NCI-H128 (cell line): ENCODE measurements around the gene LY86.

Experiments used
- DNase-seq: peaks from one replicate; lab custom pipeline; 2025; ENCODE audit not compliant: unreplicated experiment; lab: John Stamatoyannopoulos, UW

Gene LY86

DNA sequence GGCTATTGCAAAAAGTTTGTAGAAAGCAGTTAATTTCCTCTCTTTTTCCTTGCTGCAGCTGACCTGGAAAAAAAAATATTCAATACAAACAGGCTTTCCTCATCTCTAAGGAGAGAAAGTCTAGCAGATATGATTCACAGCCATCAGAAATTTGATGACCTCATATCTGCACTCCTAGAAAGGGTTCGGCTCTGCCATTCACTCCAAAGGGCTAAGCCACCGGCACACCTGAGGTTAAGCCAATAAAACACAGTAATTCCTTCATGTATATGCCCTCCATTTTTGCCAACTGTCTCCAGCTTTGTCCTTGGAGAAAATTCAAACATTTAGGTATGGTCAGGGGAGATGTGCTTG, 18.7 kb upstream of the LY86 start:
- DNase-seq, result no peak

DNA sequence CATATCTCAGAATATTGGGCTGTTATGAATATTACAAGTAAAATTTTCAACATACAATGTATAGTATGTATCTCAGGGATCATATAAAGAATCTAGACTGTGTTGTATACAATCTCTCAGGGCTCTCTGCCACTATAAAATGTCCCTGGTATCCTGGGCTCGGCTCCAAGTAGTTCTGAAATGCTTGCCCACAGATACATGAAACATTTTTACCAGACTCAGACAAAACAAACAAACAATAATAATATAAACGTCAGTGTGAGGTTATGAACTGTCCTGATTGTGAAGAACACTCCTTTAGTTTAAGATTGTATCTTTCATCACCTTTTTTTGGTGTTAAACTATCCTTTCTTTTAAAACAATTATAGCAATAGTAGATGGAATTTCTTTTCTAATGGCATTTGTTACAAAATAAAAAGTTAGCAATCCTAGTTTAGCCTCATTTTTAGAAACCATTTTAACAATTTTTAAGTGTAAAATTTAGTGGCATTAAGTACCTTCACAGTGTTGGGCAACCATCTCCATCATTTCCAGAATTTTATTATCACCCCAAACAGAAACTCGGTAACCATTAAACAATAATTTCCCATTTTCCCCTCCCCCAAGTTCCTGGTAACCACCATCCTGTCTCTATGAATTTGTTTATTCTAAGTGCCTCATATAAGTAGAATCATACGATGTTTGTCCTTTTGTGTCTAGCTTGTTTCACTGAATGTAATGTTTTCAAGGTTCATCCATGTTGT, 17.4 kb upstream of the LY86 start:
- DNase-seq, result no peak

DNA sequence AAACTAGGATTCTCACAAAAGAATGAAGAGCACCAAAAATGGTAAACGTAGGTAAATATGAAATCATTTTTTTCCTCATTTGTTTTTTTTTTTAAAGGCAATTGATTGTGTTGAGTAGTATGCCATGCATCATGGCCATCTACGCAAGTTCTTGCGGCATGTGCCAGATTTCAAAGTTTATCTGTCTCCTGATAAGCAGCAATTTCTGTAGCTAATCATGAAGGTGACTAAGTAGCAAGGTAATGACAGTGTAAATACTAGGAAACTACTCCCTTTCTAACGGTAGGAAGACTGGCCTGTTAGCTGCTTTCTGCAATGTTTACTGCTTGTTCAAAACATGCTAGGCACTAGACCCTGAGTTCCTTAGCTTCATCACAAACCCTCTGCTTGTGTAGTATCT, 13.4 kb upstream of the LY86 start:
- DNase-seq, result no peak

DNA sequence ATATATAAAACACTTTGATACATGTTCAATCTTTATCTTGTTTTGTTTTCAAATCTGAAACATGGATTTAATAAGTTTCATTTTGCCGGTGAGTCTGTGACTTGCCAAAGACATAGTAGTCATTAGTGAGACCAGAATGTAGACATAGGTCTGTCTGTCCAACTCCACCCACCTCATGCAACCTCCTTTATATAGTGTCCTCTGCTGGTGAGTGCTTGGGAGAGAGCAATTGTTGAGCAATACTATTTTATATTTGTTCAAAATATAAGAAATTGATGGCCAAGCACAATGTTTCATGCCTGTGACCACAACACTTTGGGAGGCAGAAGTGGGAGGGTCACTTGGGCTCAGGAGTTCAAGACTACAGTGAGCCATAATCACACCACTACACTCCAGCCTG, 10.8 kb upstream of the LY86 start:
- no peak for DNase-seq

DNA sequence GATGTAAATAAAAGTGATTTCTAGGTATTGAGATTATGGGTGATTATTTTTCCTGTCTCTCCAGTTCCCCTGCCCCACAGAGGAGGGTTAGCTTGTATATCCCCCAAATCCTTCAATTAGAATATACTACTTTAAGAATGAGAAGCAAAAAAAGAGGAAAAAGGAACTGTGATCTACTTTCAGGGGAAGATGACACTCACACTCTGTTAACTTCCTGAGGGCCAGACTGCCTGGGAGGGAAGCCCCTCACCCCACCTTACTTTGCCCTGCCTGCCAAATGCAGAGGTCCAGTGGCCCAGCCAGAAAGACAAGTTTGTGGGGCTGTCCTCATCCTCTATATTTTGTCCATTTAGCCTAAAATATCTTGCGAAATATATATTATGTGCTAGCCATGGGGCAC, 9.2 kb upstream of the LY86 start:
- DNase-seq, result no peak

DNA sequence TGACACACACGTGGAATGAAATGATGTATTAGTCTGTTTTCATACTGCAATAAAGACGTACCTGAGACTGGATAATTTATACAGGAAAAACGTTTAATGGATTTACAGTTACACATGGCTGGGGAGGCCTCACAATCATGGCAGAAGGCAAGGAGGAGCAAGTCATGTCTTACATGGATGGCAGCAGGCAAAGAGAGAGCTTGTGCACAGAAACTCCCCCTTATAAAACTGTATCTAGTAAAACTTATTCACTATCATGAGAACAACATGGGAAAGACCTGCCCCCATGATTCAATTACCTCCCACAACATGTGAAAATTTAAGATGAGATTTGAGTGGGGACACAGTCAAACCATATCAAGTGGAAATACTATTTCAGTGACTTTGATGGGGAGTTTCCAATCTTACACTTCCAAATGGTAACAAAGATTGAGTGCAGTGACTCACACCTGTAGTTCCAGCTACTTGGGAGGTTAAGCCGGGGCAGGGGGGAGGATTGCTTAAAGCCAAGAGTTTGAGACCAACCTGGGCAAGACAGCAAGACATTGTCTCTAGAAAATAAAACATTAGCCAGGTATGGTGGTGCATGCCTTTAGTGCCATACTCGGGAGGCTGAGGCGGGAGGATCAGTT, 8.2 kb upstream of the LY86 start:
- DNase-seq, result no peak

DNA sequence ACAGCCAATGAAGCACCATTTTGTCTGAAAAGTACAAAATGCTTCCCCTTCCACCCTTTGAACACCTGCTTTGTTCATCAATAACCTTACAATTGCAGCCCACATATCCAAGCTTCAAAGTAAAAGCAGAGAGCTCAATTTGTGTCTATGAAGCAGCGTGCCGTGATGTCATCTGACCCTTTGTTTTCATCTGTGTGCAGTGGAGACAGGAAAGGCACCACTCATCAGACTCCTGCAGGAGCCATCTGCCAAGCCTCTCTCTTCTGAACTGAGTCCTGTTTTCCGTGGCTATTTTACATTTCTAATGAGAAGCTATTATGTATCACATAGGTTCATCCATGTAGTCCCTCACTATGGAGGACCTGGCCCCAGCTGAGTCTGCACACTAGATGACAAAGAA, 7.5 kb upstream of the LY86 start:
- no peak for DNase-seq

DNA sequence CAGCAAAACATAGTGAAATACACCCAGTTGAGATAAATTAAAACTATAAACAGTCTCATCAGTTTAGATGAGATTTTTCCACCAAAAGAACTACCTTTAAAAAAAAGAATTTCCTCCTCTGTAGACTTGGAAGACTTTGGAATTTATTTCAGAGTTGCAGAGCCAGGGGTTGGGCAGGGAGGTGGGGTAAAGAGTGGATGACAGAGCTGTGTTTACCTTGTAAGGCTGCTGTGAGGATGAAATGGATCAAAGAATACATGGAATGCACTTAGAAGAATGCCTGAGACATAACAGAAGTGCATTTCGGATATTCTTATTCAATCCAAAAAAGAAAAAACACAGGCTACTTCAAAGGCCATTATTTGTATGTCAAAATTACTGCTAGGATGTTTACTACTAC, 6.4 kb upstream of the LY86 start:
- DNase-seq, result no peak

DNA sequence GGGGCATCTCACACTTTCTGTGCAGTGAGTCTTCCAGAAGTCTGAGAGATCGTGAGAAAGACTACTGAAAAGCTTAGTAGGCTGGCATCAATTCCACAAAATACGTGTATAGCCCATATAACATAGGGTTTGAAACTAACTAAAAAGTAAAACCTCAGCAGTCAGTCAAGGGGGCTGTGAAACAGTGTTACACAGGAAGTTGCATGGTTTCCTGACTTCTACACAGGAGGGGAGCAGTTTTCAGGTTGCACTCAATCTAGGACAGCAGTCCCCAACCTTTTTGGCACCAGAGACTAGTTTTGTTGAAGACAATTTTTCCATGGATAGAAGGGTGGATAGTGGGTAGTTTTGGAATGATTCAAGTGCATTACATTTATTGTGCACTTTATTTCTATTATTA, 4.7 kb upstream of the LY86 start:
- DNase-seq, result no peak

DNA sequence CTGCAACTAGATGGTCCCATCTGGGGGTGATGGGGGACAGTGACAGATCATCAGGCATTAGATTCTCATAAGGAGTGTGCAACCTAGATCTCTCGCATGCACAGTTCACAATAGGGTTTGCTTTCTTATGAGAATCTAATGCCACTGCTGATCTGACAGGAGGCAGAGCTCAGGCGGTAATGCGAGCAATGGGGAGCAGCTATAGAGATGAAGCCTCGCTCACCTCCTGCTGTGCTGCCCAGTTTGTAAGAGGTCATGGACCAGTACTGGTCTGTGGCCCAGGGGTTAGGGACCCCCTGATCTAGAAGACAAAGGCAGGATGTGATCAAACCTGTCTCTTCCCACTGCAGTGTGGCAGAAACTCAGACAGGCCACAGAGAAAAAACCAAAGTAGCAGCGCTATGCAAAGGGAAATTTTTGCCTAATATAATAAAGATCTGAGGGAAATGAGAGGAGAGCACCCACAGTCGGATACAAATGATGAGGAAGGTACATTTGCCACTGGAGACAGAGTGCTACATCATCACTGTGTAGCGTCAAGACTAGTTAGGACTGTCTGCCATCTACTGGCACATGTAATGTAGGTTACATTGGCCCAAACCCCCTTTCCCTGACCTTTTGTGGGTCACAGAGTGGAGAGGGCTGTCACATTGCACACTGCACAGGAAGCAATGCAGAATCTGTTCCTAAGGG, 4.1 kb upstream of the LY86 start:
- DNase-seq, result no peak

DNA sequence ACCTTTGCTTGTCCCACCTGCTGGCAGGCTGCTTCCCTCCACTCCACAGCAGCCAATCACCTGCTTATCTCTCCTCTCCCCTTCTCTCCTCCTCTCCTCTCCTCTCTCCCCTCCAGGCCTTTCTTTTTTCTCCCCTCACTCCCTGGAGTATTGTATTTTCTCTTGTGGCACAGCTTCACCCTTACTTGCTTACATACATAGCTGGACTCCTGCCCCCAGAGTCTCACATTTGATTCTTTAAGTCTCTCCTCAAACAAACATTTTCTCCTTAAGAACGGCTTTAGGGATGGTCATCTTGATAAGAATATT, 3.6 kb upstream of the LY86 start:
- DNase-seq, result no peak

DNA sequence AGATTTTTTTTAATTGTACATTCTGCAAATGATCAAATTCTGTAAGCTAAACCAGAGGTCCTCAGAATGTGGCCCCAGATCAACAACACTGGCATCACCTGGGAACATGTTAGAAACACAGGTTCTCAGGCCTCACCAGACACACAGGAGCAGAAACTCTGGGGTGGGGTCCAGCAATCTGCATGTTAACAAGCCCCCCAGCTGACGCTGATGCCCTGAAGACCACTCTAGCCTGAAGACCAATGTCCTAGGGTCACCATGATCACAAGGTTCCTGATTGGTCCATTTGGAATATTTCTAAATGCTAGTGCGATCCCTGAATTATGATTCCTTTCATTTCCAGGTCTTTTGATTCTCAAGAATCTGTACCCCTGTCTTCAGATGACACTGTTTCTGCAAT, 2.4 kb upstream of the LY86 start:
- no peak for DNase-seq

DNA sequence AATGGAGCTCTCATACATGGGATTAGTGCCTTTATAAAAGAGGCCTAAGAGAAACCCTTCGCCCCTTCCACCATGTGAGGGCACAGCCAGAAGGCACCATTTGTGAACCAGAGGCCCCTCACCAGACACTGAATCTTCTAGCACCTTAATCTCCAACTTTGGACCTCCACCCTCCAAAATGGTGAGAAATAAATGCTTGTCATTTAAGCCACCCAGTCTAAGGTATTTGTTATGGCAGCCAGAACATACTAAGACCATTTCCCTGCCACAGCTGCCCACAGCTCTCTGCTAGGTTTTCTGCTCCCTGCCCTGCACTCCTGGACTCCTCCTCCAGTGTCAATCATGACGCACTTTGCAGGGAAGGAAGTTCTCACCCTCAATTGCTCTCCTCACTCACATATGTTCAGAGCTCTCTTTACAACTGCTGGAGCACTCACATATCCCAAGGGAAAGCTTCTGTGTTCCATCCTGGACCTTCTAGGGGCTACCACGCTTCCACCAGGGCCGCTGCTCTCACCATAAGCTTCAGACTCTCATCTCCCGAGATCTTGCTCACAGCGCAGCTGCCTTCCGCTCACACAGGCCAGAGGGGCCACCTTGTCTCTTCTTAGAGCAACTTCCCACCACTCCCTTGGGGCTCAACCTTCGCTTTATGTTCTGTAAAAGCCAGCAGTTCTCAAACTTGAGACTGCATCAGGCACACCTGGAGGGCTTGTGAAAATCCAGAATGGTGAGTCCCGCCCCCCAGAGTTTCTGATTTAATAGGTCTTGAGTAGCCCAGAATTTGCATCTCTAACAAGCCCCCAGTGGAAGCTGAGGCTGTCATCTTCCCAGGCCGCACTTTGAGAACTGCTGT, 1.6 kb upstream of the LY86 start:
- no peak for DNase-seq

DNA sequence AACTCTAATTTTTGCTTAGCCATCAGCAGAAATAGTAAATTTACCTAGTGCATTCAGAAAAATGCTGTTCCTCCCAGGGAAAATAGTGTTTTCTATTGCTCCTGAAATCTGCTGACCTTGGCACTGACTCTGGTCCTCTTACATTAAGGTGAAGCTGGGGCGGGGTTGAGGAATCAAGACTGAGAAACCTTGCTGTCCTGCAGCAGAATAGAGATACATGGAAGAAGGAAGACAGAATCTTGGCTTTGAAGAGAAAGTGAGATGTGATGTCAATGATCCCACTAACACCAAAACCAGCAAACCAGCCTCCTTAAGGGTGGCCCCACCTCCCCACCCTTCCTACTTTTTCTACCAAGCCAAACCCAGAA, 840 bp upstream of the LY86 start:
- no peak for DNase-seq

DNA sequence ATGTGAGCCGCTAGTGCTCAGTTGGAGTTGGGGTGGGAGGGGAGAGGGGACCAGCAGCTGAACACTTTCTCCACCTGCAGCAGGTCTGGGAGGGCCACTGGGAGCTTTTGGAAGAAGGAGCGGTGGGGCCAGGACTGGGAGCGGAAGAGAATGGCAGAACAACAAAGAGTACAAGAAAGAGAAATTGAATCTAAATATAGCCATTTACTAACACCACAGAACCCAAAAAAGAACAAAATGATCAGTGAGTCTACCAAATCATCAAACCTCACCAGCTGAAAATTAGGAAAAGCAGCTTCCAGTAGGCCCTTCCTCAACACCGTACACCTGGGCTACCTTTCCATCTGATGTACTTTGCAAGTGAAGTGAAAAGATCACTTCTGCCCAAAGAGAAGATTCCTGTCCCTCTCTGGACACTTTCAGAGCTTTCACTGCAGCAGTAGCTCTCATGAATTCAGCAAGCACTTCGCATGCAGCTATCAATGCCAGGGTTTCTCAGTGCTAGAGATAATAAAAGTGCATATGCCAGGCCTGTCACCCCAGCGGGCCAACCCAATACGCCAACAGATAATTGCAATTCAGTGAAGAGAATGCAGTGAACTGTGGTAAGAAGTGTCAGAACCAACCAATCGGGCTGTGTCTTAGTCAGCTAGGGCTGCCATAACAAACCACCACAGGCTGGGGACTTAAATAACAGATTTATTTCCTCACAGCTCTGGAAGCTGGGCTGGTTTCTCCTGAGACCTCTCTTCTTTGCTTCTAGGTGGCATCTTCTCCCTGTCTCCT, 597 bp downstream of the LY86 start:
- DNase-seq, result no peak

DNA sequence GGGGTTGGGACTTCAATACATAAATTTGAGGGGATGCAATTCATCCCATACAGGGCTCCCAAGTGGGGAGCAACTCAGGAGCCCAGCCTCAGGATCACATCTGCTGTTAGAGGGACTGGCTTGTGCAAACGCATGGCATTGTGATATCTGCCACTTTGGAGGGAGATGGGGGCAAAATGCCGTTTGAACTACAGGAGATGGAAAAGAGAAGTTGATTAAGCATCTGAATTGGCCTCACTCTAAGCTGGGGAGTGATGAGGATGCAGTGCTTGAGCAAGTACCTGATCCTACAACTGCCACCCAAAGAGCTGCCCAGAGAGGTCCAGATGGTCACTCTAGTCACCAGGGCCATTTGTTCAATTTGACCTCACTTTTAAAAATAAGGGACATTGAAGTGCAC, 2.0 kb downstream of the LY86 start:
- no peak for DNase-seq

DNA sequence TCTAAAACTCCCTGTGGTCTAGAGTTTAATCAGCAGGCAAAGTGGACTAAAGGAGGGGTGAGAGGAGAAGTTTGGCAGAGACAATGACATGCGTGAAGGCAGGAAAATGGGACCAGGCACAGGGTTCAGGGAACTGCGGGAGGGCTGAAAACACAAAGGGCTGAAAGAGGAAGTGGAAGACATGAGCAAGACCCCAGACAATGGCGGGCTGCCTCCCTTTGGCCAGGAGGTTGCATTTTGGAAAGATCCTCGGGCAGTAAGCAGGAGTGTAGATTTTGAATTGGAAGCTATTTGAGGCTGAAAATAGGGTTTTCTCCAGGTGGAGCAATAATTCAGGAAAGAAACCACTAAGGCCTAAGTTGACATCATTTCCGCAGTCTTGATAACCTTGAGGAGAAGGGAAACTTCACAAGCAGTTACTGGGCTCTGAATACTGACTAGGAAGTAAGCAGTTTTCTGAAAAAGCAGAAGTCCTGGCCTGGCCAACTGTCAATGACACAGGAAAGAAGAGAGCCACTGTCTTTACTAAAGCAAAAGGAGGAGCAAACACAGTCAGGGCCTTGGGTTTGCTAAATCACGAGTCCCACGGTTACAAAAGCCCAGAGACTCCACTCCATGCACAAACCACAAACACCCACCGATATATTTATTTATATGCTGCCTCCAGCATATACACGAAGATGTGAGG, 3.4 kb downstream of the LY86 start:
- no peak for DNase-seq

DNA sequence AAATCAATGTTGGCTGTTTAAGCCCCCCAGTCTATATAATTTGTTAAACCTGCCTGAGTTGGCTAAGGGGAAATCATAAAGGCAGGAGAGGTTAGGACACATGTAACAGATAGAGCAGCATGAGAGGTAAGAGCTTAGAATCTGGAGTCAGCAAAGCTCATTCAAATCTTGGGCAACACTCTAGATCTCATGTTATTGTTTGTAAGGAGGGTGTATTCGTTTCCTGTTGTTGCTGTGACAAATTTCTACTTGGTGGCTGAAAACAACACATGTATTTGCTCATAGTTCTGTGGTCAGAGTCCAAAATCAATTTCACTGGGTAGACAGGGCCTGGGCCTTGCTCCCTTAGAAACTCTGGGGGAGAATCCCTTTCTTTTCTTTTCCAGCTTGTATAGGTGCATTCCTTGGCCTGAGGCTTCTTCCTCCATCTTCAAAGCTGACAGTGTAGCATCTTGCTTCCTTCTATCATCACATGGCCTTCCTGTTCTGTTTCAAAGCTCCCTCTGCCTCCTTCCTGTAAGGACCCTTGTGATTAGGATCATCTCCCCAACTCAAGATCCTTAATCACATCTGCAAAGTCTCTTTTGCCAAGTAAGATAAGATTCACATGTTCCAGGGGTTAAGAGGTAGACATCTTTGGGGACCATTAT, 4.4 kb downstream of the LY86 start:
- no peak for DNase-seq

DNA sequence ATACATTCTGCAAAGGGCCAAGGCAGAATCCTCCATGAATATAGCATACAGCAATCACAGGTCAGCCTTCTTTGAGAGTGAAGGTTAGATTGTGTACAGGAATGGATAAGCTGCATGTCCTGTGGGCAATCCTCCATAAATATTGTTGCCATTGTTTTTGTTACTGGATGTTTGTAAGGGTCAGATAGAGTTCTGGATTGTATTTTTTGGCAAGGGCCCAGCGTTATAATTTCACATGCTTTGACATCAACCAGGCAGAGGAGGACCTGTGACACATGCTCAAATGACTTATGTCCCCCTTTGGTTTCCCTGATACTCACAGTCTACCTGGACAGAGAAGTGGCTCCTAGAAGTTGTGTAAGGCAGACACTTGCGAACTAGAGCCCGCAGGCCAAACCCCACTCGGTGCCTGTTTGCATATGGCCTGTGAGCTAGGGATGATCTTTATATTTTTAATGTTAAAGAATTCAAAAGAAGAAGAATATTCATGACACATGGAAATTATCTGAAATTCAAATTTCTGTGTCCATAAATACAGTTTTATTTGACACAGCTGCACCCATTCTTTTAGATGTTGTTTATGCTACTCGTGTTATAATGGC, 5.4 kb downstream of the LY86 start:
- no peak for DNase-seq

DNA sequence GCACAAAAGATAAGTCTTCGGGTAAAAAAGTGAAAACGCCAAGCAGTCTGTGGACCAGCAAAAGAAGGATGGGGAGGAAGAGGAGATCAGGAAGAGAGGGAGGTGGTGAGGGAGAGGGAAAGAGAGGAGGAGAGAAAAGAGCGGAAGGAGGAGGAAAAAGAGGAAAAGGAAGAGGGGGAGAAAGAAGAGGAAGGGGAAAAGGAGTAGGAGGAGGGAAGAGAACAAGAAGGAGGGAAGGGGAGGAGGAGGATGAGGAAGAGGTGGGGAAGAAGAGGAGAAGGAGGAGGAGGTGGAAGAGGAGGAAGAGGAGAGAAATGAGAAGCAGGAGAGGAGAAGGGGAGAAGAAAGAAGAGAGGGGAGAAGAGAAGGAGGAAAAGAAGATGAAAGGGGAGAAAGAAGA, 6.5 kb downstream of the LY86 start:
- no peak for DNase-seq
